NCI-H128 (cell line): ENCODE measurements around the gene CLDN14.

Experiments
- DNase-seq: peaks from one replicate; lab custom pipeline; 2025; ENCODE audit not compliant: unreplicated experiment; lab: John Stamatoyannopoulos, UW

Gene CLDN14

DNA sequence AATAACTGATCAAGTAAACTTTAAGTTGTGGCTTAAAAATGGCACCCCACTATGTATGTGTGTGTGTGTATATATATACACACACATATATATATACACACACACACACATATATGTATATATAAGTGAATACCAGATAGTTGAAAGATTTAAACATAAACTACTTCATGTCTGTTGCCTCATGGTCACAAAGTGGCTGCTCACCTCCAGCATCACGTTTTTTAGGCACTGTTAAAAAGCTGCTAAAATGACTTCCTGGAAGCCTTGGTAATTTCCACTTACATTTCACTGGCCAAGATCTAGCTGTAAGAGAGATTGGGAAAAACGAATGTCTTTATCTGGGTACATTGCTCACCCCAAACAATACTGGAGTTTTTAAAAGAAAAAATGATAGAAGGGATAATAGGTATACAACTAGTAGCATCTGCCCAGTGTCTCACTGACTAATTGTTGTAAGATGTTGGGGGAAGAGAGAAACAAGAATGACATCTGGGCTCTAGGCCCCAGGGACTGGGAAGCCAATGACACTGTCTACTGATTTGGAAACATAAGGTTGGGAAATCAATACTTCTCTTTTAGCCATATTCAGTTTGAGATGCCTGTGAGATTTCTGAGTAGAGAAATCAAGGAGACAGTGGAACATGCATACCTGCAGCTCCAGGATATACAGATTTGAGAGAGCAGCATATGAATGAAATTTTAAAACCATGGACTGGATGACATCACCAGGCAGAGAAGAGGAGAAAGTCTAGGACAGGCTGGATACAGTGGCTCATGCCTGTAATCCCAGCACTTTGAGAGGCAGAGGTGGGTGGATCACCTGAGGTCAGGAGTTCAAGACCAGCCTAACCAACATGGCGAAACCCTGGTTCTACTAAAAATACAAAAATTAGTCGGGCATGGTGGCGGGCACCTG, 42.8 kb downstream of the CLDN14 start:
- no peak for DNase-seq

DNA sequence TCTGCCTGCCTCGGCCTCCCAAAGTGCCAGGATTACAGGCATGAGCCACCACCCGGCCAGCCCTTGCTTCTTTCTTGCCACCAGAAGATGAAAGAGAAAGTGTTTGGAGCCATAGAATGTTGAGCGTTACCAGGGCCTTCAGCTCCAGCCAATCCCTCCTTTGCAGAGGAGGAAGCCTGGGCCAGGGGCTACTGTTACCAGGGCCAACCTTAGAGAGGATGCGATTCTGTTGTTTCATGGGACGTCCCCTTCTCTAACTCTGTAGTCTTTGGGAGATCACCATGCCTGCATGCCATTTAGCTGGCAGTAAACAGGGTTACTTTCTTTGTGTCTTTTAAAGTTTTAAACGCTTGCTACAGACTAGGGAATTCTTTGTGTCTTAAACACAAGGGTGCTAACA, 45.8 kb downstream of the CLDN14 start:
- DNase-seq: no peak

DNA sequence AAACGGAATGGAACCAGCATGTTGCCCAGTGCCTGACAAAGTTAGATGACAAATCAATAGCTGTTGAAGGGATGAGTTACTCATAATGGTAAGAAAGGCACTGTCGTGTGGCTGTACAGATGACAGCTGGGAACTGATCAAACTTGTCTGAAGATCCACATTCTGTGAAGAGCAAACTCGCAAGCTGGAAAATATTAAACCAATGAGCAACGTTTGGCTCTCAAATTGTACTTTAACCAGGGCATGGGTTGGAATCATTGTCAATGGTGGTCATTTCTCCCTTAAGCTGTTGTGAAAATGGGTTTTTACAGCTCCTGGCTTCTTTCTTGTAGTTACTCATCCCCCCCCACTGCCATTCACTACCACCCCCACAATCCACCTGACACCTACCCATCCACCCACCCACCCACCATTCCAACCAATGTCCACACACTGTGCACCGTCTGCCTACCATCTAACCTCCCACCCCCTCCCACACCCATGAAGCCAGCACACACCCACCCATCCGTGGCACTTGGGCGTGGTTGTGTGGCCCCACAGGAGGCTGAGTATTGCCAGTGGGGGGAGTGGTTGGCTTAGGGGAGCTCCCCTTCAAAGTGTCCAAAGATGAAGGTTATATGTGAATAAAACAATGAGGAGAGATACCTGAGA, 46.7 kb downstream of the CLDN14 start:
- DNase-seq: no peak

DNA sequence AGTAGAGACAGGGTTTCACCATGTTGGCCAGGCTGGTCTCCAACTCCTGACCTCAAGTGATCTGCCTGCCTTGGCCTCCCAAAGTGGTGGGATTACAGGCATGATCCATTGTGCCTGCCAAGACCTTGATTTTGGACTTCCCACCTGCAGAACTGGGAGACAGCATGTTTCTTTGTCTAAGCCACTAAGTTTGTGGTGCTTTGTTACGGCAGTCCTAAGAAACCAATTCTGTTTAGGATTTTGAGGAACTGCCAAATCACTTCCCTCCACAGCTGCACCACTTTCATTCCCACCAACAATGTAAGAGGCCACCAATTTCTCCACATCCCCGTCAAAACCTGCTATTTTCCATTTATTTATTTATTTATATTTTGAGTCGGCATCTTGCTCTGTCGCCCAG, 48.7 kb downstream of the CLDN14 start:
- DNase-seq: no peak

DNA sequence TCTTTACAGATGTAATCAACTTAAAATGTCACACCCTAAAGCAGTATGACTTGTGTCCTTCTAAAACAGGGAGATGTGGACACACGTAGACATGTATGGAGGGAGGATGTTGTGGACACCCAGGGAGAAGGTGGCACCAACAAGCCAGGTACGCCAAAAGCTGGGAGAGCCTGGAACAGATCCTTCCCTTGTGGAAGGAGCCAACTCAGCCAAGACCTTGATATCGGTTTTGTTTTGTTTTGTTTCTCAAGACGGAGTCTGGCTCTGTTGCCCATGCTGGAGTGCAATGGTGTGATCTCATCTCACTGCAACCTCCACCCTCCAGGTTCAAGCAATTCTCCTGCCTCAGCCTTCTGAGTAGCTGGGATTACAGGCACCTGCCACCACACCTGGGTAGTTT, 49.1 kb downstream of the CLDN14 start:
- DNase-seq: no peak

DNA sequence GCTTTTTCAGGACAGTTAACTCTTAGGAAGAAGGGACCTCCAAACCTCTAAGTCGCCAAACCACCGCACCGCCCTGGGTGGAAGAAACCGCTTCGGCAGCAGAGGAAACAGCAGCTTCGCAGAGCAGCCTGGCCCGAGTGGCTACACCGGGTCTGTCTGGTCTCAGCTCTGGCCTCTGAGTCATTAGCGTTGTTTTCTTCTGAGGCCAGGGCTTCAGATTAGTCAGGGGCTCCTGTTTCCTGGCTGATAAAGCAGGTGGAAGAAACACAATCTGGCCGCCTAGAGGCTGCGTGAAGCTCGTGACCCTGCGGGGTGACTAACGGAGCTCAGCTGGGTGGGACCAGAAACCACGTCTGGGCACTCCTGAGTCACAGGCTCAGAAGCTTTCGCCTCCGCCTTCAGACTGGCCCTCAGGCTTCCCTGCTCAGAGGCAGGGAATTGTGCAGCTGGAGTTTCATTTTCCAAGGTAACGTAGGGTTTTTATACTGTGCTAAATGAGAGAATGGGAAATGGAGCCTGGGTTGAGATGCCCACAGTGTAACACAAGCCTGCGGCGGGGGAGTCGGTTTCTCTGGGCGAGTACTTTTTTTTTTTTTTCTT, 49.9 kb downstream of the CLDN14 start:
- DNase-seq: no peak

DNA sequence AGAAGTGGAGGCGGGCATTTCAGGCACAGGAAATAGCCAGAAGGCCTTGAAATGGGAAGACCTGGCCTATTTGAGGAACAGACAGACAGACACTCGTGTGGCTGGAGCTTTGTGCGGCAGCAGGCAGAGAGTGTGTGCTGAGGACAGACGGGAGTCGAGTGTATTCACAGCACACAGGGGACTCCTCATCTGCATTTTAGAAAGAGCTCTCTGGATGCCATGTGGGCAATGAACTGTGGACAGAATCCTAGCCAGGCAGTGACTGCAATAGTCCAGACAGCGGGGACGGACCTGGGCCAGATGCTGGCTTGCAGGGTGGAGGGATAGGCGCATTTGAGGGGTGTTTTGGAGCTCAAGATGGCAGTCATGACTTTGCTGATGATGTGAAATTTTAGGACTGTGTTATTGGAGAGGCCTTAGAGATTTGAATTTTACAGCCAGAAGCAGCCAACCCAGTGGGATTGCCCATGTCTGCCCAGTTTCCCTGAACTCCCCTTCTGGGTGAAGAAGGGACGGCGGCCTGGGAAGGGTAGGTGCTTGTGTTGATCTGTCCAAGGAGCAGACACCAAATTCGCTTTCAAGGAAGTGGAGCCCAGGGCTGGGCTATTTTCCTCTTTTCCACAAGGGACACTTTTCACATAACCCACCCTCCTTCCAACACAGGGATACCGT, 51.0 kb downstream of the CLDN14 start:
- DNase-seq: no peak

DNA sequence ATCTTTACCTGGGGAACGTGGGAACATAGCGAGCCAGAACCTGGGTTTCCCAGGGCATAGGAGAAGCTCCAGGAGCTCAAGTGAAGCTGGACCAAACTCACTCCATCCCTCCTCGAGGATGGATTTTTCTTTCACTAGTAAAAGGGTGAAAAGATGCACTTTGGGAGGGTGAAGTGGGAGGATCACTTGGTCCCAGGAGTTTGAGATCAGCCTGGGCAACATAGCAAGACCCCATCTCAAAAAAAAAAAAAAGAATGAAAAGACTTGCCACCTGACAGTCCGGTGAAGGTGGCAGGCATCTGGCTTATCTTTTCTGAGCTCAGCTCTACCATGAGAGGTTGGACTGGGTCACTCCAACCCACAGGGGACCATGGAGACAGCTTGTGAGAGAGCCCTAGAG, 52.4 kb downstream of the CLDN14 start:
- no peak for DNase-seq

DNA sequence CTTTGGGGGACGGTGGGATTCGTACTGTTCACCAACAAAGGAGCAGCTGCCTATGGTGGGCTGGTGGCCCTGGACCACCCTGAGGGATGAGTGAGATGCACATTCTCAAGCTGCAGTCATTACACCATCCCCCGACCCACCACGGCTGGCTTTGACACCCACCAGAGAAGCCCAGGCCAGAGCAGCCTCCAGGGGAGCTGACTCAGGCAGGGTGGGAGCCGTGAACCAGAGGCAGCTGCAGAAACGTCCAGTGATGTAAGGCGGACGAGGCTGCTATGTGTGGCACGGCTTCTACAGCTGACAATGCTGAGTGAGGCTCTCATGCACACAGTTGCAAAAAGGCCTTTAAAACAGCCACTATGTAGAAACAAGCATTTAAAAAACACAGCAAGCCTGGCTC, 54.6 kb downstream of the CLDN14 start:
- no peak for DNase-seq

DNA sequence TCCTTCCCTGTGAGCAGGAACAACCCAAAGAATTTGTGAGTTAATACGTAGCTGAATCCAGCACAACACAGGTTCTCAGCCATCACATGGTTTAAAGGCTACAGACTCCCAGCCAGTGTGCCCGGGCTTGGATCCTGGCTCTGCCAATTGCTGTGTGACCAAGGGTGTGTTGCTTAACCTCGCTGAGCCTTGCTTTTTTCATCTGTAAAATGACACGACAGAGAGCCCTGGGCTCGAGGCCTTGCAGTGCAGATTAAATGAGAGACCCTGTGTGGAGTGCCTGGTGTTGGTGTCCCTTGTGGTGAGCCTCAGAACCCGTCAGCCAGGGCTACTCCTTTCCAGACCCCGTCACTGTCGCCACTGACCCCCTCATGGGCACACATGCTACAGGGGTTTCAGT, 55.3 kb downstream of the CLDN14 start:
- no peak for DNase-seq

DNA sequence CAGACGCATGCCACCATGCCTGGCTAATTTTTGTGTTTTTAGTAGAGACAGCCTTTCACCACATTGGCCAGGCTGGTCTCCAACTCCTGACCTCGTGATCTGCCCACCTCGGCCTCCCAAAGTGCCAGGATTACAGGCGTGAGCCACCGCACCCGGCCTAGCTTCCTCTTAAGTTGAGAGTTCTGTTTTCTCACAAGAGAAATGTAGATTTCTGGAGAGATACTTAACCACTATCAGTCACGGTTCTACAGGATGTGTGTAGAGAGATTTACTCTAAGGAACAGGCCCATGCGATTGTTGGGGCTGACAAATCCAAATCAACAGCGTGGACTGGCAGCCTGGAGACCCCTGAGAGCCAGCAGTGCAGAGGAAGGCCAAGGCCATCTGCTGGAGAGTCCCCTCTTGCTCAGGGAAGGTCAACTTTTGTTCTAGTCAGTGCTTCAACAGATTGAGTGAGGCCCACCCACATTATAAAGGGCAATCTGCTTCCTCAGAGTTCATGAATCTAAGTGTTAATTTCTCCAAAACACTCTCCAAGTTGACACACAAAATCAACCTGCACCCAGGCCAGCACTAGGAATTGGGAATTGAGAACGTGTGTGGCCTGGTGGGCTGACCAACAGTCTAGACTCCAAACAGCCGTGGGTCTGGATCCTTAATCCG, 56.0 kb downstream of the CLDN14 start:
- DNase-seq: no peak

DNA sequence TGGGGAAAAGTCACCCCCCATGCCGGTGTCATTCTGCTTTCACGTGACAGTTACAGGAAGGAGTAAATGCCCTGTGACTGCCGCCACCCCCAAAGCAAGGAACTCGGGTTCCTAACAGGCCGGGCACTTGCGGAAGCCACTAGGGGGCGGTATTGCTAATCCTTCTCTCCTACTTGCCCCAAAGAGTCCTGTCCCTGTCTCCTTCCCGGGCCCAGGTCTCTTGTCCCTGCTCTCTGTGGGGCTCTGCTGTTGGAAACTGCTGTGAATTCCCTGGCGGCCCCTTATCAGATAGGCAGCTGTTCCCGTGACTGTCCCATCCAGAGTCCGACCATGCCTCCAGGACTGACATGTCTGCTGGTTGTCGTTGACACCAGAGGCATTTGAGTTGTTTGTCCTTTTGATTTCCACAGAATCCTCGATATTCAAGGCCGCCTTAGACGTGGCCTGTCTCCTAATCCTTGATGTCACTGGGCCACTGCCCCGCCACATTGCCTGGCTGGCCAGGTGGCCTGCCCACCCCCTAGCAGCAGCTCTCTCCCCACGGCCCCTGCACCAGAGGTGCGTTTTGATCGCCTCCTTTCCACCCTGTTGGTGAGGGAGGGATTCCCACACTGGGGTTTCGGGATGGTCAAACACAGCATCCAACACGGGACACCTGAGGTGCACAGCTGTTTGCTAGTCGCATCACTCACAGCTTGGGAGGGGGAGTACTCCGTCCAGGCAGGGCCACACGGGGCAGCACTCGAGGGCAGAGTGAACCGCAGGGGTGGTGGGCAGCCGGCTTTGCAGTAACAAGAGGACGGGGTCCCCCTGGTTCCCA, 57.4 kb downstream of the CLDN14 start:
- no peak for DNase-seq

DNA sequence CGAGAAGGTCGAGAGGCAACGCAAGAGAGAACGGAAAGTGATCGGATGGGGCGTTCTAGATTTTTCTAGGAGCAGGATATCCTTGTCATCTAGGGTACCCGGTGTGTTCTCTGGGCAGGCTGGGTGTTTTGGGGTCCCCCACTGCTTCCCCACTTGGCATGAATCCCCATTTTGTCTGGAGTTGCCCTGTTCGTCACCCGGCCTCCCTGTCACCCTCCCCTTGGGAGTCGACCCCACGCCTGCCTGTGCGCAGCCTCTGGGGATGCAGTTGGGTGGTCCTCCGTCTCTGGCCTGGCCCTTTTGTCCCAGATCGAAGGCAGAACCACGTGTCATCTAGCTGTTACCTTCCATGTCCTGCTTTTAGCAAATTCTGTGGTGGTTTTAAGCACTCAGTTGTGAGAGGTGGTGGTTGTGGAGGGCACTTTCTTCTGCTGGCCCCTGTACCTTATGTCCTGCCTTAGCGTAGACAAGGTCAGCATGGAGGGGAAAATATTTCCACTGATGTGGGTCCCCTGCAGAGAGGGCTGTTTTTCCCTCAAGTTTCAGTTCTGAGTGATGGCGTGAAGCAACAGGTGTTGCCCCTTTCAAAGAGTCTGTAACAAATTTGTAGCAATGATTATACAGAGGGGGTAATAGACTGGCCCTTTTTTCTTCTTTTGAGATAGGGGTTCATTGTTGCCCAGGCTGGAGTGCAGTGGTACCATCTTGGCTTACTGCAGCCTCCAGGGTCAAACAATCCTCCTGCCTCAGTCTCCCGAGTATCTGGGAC, 59.2 kb downstream of the CLDN14 start:
- no peak for DNase-seq

DNA sequence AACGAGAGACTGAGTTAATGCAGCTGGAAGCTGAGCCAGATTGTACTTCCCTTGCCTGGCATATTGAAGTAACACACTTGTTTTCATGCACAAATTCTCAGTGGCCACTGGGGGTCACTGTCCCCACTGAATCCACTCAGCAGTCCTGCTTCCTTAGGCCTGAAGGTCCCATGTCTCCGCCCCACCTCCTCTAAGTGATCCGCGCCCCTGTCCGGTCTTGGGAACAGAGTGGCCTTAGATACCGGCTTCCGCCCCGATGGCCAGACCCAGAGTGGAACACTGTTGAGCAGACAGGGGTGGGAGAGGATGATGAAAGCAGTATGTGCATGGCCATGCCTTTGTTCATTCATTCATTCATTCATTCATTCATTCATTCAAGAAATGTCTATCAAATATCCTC, 59.9 kb downstream of the CLDN14 start:
- peak; percentile 15 for DNase-seq

DNA sequence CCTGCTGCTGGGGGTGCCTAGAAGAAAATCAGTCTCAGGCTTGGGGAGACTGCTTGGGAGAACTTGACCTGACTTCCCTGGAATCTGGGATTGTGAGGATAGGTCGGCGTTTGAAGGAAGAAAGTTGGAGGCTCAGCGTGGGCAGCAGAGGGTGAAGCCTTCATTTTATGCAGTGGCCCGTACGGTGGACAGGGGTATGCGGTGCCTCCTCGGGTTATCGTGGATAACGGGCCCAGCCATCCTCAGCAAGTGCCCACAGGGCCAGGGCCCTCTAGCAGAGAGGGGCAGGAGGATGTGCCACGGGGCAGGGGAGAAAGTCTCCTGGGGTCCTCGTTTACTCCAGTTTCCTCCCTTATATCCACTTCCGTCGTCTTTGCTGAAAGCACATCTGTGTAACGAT, 60.7 kb downstream of the CLDN14 start:
- DNase-seq: no peak

DNA sequence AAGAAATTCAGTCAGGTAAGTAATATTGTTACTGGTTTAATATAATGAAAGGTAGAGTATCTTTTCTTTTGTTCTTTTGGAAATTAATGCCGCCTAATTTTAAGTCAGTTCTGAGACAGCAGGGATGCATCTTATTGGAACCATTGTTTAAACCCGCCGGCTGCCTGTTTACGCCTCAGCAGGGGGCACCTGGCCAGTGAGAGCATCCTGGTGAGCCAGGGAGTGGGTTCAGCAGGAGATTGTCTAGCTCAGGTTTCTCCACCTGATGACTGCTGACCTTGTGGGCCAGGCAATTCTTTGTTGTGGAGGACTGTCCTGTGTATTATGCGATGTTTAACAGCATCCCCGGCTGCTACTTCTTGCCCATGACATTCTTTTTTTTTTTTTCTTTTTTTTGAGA, 64.5 kb downstream of the CLDN14 start:
- no peak for DNase-seq

DNA sequence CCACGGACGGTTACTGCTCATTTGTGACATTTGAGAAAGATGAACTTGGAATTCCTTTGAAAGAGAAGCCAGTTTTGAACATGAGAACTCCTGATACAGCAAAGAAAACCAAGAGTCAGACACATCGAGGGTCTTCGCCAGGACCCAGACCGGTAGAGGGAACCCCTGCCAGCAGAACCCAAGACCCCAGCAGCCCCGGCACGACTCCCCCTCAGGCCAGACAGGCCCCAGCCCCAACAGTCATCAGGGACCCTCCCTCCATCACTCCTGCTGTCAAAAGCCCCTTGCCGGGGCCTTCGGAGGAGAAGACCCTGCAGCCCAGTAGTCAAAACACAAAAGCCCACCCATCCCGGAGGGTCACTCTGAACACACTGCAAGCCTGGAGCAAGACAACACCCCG, 67.0 kb downstream of the CLDN14 start:
- no peak for DNase-seq

DNA sequence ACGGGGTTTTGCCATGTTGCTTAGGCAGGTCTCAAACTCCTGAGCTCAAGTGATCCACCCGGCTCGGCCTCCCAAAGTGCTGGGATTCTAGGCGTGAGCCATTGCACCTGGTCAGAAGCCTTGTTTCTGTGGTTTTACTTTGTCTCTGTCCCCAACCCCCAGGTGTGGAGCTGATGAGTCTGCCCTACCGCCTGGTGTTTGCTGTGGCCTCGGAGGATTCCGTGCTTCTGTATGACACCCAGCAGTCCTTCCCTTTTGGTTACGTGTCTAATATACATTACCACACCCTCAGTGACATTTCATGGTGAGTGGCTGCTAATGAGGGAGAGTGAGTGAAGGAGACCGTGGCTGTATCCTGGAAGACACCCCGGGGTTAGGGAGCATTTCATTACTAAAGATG, 68.6 kb downstream of the CLDN14 start:
- no peak for DNase-seq
